IMR-90 (cell line): ENCODE measurements around the gene KDR. TPM values are rescaled to one million over a fixed set of nuclear protein-coding genes. Genes with fewer than 3 reads are reported as not detected.

ENCODE experiments used
- ATAC-seq: fragments of 200-7000 bp; cut with Tn5 transposase; 2 replicates; pipeline ENCODE4 v1.9.1; 2020; ENCODE audit warnings: low read depth, mild to moderate bottlenecking, moderate library complexity
- BruUV-seq: library from RNA; stranded (reverse); fragments of 400-500 nt; replicated peaks from 2 replicates; lab custom pipeline; 2021; lab: Mats Ljungman, UMichigan
- CTCF ChIA-PET: fragments of 300-600 bp; formaldehyde crosslinking; extraction: SDS; loops from one replicate; lab custom pipeline; 2021; ENCODE audit warnings: antibody characterized with exemption; lab: Yijun Ruan, JAX
- POLR2A ChIA-PET: fragments of 300-600 bp; sonication (Branson Sonifier 250); formaldehyde crosslinking; loops from one replicate; lab custom pipeline; 2022; ENCODE audit warnings: antibody characterized with exemption; ENCODE audit not compliant: unreplicated experiment; lab: Charles Lee
- DNase-seq: peaks from one replicate; pipeline ENCODE4 v3.0.0; 2013
- H2AFZ ChIP-seq: replicated peaks from 2 replicates; pipeline ENCODE3; 2013; ENCODE audit warnings: low read length, mild to moderate bottlenecking; ENCODE audit not compliant: poor library complexity
- H2AK5ac ChIP-seq: 2 replicates; pipeline ENCODE4 v1.6.1; 2013; ENCODE audit warnings: low read depth, low read length, inconsistent platforms
- H2AK9ac ChIP-seq: replicated peaks from 2 replicates; pipeline ENCODE3; 2013; ENCODE audit warnings: mild to moderate bottlenecking, low read depth, low read length, moderate library complexity; ENCODE audit not compliant: poor library complexity
- H2BK120ac ChIP-seq: 2 replicates; pipeline ENCODE4 v1.6.1; 2013; ENCODE audit warnings: low read depth, low read length, inconsistent platforms
- H2BK15ac ChIP-seq: 3 replicates; pipeline ENCODE4 v1.6.1; 2013; ENCODE audit warnings: low read depth, low read length, inconsistent platforms
- H2BK20ac ChIP-seq: 2 replicates; pipeline ENCODE4 v1.6.1; 2013; ENCODE audit warnings: low read depth, mild to moderate bottlenecking, inconsistent platforms, low read length, moderate library complexity
- H2BK5ac ChIP-seq: 2 replicates; pipeline ENCODE4 v1.6.1; 2013; ENCODE audit warnings: mild to moderate bottlenecking, low read depth, low read length, inconsistent platforms; ENCODE audit not compliant: poor library complexity, severe bottlenecking
- H3K14ac ChIP-seq: replicated peaks from 2 replicates; pipeline ENCODE4 v1.6.1; 2013; ENCODE audit warnings: low read depth, low read length, inconsistent platforms
- H3K18ac ChIP-seq: 2 replicates; pipeline ENCODE4 v1.6.1; 2013; ENCODE audit warnings: low read depth, low read length, control low read depth
- H3K23ac ChIP-seq: 2 replicates; pipeline ENCODE4 v1.6.1; 2013; ENCODE audit warnings: low read depth, low read length, inconsistent platforms
- H3K27ac ChIP-seq: 2 replicates; pipeline ENCODE4 v1.5.1; 2013; ENCODE audit warnings: mild to moderate bottlenecking, control low read depth, low read length; ENCODE audit not compliant: insufficient read depth
- H3K27me3 ChIP-seq: 2 replicates; pipeline ENCODE4 v1.6.1; 2013; ENCODE audit warnings: low read length; ENCODE audit not compliant: control insufficient read depth, insufficient read depth
- H3K36me3 ChIP-seq: 2 replicates; pipeline ENCODE4 v1.6.1; 2013; ENCODE audit warnings: low read length, mixed read lengths; ENCODE audit not compliant: control insufficient read depth, insufficient read depth
- H3K4ac ChIP-seq: 2 replicates; pipeline ENCODE4 v1.6.1; 2013; ENCODE audit warnings: low read depth, low read length, inconsistent platforms
- H3K4me1 ChIP-seq: 2 replicates; pipeline ENCODE4 v1.6.1; 2013; ENCODE audit warnings: low read length, mixed read lengths; ENCODE audit not compliant: control insufficient read depth, insufficient read depth
- H3K4me2 ChIP-seq: 2 replicates; pipeline ENCODE4 v1.6.1; 2013; ENCODE audit warnings: low read depth, mild to moderate bottlenecking, control low read depth, low read length, moderate library complexity
- H3K4me3 ChIP-seq: 2 replicates; pipeline ENCODE4 v1.5.1; 2013; ENCODE audit warnings: low read depth, mild to moderate bottlenecking, control low read depth, low read length, moderate library complexity; ENCODE audit not compliant: insufficient read depth
- H3K56ac ChIP-seq: 2 replicates; pipeline ENCODE4 v1.6.1; 2013; ENCODE audit warnings: low read length, inconsistent platforms; ENCODE audit not compliant: insufficient read depth; ENCODE audit errors: extremely low read depth
- H3K79me1 ChIP-seq, 2 experiments: 2 replicates each; pipeline ENCODE4 v1.6.1; 2013; ENCODE audit warnings: low read length in 2 of 2, inconsistent platforms in 1 of 2, low read depth in 1 of 2
- H3K9ac ChIP-seq: 2 replicates; pipeline ENCODE4 v1.6.1; 2013; ENCODE audit warnings: low read depth, low read length, control low read depth
- H3K9me1 ChIP-seq: 2 replicates; pipeline ENCODE4 v1.6.1; 2013; ENCODE audit warnings: low read length, inconsistent platforms; ENCODE audit not compliant: insufficient read depth
- H3K9me3 ChIP-seq: 2 replicates; pipeline ENCODE4 v1.6.1; 2013; ENCODE audit warnings: low read length; ENCODE audit not compliant: control insufficient read depth, insufficient read depth
- H4K20me1 ChIP-seq: 2 replicates; pipeline ENCODE4 v1.6.1; 2013; ENCODE audit warnings: low read length, inconsistent platforms; ENCODE audit not compliant: insufficient read depth
- H4K5ac ChIP-seq: 2 replicates; pipeline ENCODE4 v1.6.1; 2013; ENCODE audit warnings: mild to moderate bottlenecking, low read depth, low read length, control low read depth
- H4K8ac ChIP-seq, 2 experiments: 2 replicates each; pipeline ENCODE4 v1.6.1; 2013; ENCODE audit warnings: low read depth in 2 of 2, low read length in 2 of 2, control low read depth in 1 of 2, inconsistent platforms in 1 of 2
- H4K91ac ChIP-seq: 2 replicates; pipeline ENCODE4 v1.6.1; 2013; ENCODE audit warnings: low read depth, low read length, inconsistent platforms; ENCODE audit not compliant: insufficient read depth
- BHLHE40 ChIP-seq: fragments of 150-350 bp; IDR thresholded peaks from 2 replicates; pipeline ENCODE4 v1.6.1; 2016; ENCODE audit warnings: mild to moderate bottlenecking, low read depth, low read length
- CEBPB ChIP-seq: IDR thresholded peaks from 2 replicates; pipeline ENCODE4 v1.6.1; 2012; ENCODE audit warnings: low read depth, low read length, improper control_type of control experiment
- CTCF ChIP-seq: conservative IDR thresholded peaks from 2 replicates; pipeline ENCODE4 v1.5.1; 2012; ENCODE audit warnings: mild to moderate bottlenecking, low read depth, low read length, improper control_type of control experiment
- ELK1 ChIP-seq: fragments of 150-350 bp; IDR thresholded peaks from 2 replicates; pipeline ENCODE4 v1.6.1; 2016; ENCODE audit warnings: low read depth, mild to moderate bottlenecking, low read length, moderate library complexity, borderline replicate concordance
- FOS ChIP-seq: fragments of 150-350 bp; IDR thresholded peaks from 2 replicates; pipeline ENCODE4 v1.6.1; 2016; ENCODE audit warnings: low read depth, low read length
- MAFK ChIP-seq: IDR thresholded peaks from 2 replicates; pipeline ENCODE4 v1.6.1; 2012; ENCODE audit warnings: low read depth, low read length, improper control_type of control experiment
- MAZ ChIP-seq: IDR thresholded peaks from 2 replicates; pipeline ENCODE4 v1.6.1; 2012; ENCODE audit warnings: low read depth, mild to moderate bottlenecking, low read length, improper control_type of control experiment, moderate library complexity, borderline replicate concordance
- MXI1 ChIP-seq: IDR thresholded peaks from 2 replicates; pipeline ENCODE4 v1.6.1; 2012; ENCODE audit warnings: low read depth, mild to moderate bottlenecking, low read length, moderate library complexity, borderline replicate concordance
- NFE2L2 ChIP-seq: fragments of 150-350 bp; IDR thresholded peaks from 2 replicates; pipeline ENCODE4 v1.6.1; 2016; ENCODE audit warnings: low read depth, mild to moderate bottlenecking, low read length
- POLR2A ChIP-seq: IDR thresholded peaks from 2 replicates; pipeline ENCODE4 v1.6.1; 2012; ENCODE audit warnings: mild to moderate bottlenecking, low read depth, low read length
- RAD21 ChIP-seq: IDR thresholded peaks from 2 replicates; pipeline ENCODE4 v1.6.1; 2012; ENCODE audit warnings: low read length, improper control_type of control experiment
- RFX5 ChIP-seq: IDR thresholded peaks from 2 replicates; pipeline ENCODE4 v1.8.0; 2012; ENCODE audit warnings: low read depth, mild to moderate bottlenecking, low read length, moderate library complexity
- SMC3 ChIP-seq: fragments of 150-350 bp; IDR thresholded peaks from 2 replicates; pipeline ENCODE4 v1.6.1; 2016; ENCODE audit warnings: low read depth, mild to moderate bottlenecking, antibody characterized with exemption, low read length, moderate library complexity
- WGBS, 2 experiments: methylation state at CpG; one replicate each; pipeline versions ENCODE4 v1.1.5 to v1.1.7; 2013; ENCODE audit warnings: missing lambda C conversion rate in 2 of 2; ENCODE audit not compliant: insufficient read length in 1 of 2; ENCODE audit errors: extremely low coverage in 2 of 2; 5-methylcytosine and 5-hydroxymethylcytosine counted together
- dilution Hi-C: fragments of 300-500 bp; cut with HindIII; formaldehyde crosslinking; loops from one replicate; pipeline ENCODE4 v1.14.3; 2018; ENCODE audit warnings: low sequenced_read_pairs; ENCODE audit not compliant: unreplicated experiment
- in situ Hi-C: fragments of 300-500 bp; cut with MboI; formaldehyde crosslinking; loops from 3 replicates; pipeline ENCODE4 v1.14.3; 2019; ENCODE audit warnings: low sequenced_read_pairs, inconsistent platforms, mixed read lengths
- intact Hi-C: fragments of 100-400 bp; cut with micrococcal nuclease; formaldehyde crosslinking; loops from 2 replicates; pipeline ENCODE4 v1.10.0; 2022
- polyA plus RNA-seq, 3 experiments: library from polyadenylated mRNA; depleted of rRNA; stranded (reverse); fragments of >200 nt; gene quantifications; 2 replicates each; pipeline ENCODE4 v1.2.3, GENCODE V29; 2012; ENCODE audit warnings: low replicate concordance in 1 of 3
- total RNA-seq: library from RNA; depleted of rRNA; stranded (reverse); fragments of >200 nt; gene quantifications from 2 replicates; pipeline ENCODE4 v1.2.3, GENCODE V29; 2012

KDR gene
- total and polyA plus RNA-seq, 2 of the 4 experiments (the other 2 are of a cell fraction): not detected

- TF ChIP-seq RFX5: no peak
Measured at GRCh38 chr4:55087009-55087912, 38.1 kb downstream of the KDR start (continued).

GRCh38 chr4:55086578-55086977 lies 38.8 kb downstream of the KDR start:
- Histone ChIP-seq H4K5ac (no peak overlapping the region), H4K20me1 (no peaks in the 10 kb centered on the region), H3K4me2 (no peak overlapping the region), H2BK20ac (no peak overlapping the region), H4K8ac (no peak overlapping the region), H2AFZ (no peak overlapping the region), H3K14ac (no peak overlapping the region), H3K27ac (no peak overlapping the region), H3K18ac (no peak overlapping the region), H2BK5ac (no peak overlapping the region), H3K4ac (no peak overlapping the region), H3K4me3 (no peak overlapping the region), H3K27me3 (peaks cover 4% of the 10 kb centered on the region), H2AK5ac (no peak overlapping the region), H3K9me1 (no peaks in the 10 kb centered on the region), H4K91ac (no peak overlapping the region), H2AK9ac (no peak overlapping the region), H3K79me1 (no peaks in the 10 kb centered on the region), H3K56ac (no peak overlapping the region), H3K4me1 (no peaks in the 10 kb centered on the region), H3K9ac (no peak overlapping the region), H3K36me3 (no peaks in the 10 kb centered on the region), H2BK120ac (no peak overlapping the region), H3K9me3 (no peaks in the 10 kb centered on the region), H3K23ac (no peak overlapping the region), H2BK15ac (no peak overlapping the region)
- no CpG with 5 or more reads among the region's 6 CpGs for WGBS, 2 experiments
- no peak for ATAC-seq
- dilution Hi-C loops: no loop called here
- ChIA-PET POLR2A (no interaction called here), CTCF (no interaction called here)
- in situ Hi-C loops: no loop called here
- intact Hi-C loops: no loop called here
- BruUV-seq: no TSS peak
- DNase-seq: no peak
- TF ChIP-seq ELK1 (no peak), POLR2A (no peak), NFE2L2 (no peak), CEBPB (no peak), MAZ (no peak), CTCF (no peak), BHLHE40 (no peak), RAD21 (no peak), SMC3 (no peak), MXI1 (no peak), RFX5 (no peak), MAFK (no peak), FOS (no peak)
